ENCODE results near the gene ERICH2. TPM values are rescaled to one million over a fixed set of nuclear protein-coding genes. Genes with fewer than 3 reads are reported as not detected.
"Not testable (repeated sequence)": the region's sequence is repeated elsewhere in the genome, so short reads cannot be mapped to it uniquely, and the experiment has no call there.

Gene ERICH2
- total RNA-seq, 1 donor = not detected

GRCh38 chr2:170733798-170734600 lies 36.2 kb upstream of the ERICH2 start:
- H4K20me1 ChIP-seq (ENCODE audit: insufficient read depth, low read length) = no peaks in the 10 kb centered on the region
- H3K79me2 ChIP-seq (ENCODE audit: insufficient read depth, low read length) = no peaks in the 10 kb centered on the region
- TF ChIP-seq, protein P1, sequence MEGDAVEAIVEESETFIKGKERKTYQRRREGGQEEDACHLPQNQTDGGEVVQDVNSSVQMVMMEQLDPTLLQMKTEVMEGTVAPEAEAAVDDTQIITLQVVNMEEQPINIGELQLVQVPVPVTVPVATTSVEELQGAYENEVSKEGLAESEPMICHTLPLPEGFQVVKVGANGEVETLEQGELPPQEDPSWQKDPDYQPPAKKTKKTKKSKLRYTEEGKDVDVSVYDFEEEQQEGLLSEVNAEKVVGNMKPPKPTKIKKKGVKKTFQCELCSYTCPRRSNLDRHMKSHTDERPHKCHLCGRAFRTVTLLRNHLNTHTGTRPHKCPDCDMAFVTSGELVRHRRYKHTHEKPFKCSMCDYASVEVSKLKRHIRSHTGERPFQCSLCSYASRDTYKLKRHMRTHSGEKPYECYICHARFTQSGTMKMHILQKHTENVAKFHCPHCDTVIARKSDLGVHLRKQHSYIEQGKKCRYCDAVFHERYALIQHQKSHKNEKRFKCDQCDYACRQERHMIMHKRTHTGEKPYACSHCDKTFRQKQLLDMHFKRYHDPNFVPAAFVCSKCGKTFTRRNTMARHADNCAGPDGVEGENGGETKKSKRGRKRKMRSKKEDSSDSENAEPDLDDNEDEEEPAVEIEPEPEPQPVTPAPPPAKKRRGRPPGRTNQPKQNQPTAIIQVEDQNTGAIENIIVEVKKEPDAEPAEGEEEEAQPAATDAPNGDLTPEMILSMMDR (IDR thresholded peaks at IDR 0.05; ENCODE audit: extremely low read depth, low read depth, low read length) = no peak
- DNase-seq (ENCODE audit: insufficient read length, low spot score, missing footprints) = no peak
- no peak overlapping the region for H3K27ac ChIP-seq (ENCODE audit: low read depth, low read length)
- peaks cover 3% of the 10 kb centered on the region for H3K27me3 ChIP-seq (ENCODE audit: insufficient read depth, low read length)
- no peak overlapping the region for H2AFZ ChIP-seq (ENCODE audit: low read length)
- H3K4me2 ChIP-seq (ENCODE audit: insufficient read depth, low read length) = no peak overlapping the region
- H3K9me3 ChIP-seq (ENCODE audit: low read depth, low read length) = no peaks in the 10 kb centered on the region
- peaks cover 7% of the 10 kb centered on the region for H3K4me1 ChIP-seq (ENCODE audit: insufficient read depth, low read length)
- no peaks in the 10 kb centered on the region for H3K36me3 ChIP-seq (ENCODE audit: insufficient read depth, low read length)
- H3K4me3 ChIP-seq (ENCODE audit: insufficient read depth, low read length) = no peak overlapping the region

GRCh38 chr2:170734601-170735000 lies 35.6 kb upstream of the ERICH2 start:
- not testable (repeated sequence) for H3K27me3 ChIP-seq (ENCODE audit: insufficient read depth, low read length); H3K4me3 ChIP-seq (ENCODE audit: insufficient read depth, low read length); H4K20me1 ChIP-seq (ENCODE audit: insufficient read depth, low read length); H3K79me2 ChIP-seq (ENCODE audit: insufficient read depth, low read length); H2AFZ ChIP-seq (ENCODE audit: low read length); H3K36me3 ChIP-seq (ENCODE audit: insufficient read depth, low read length); H3K9me3 ChIP-seq (ENCODE audit: low read depth, low read length); H3K27ac ChIP-seq (ENCODE audit: low read depth, low read length); H3K4me2 ChIP-seq (ENCODE audit: insufficient read depth, low read length); DNase-seq (ENCODE audit: insufficient read length, low spot score, missing footprints)
- H3K4me1 ChIP-seq (ENCODE audit: insufficient read depth, low read length) = peaks cover 12% of the 10 kb centered on the region

DNA sequence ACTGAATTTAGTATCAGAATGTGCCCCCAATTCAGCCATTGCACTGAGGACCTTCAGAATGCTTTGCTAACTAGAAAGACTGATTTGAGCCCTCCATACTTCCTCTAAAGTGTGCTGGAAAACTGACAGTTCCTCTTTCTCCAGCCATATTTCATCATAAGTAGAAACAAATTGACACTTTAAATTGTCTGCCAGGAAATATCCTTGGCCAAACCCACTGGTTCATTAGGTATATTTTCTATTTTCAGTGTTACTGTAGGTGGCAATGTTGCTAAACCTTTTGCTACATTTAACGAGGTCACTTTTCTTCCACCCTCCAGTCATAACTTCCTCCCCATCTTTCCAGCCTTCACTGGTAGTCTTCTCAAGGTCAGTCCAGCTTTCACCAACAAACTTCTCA lies 33.5 kb upstream of the ERICH2 start:
- Histone ChIP-seq H3K4me2 (ENCODE audit: insufficient read depth, low read length) (no peak overlapping the region), H3K79me2 (ENCODE audit: insufficient read depth, low read length) (no peaks in the 10 kb centered on the region), H3K27me3 (ENCODE audit: insufficient read depth, low read length) (peaks cover 3% of the 10 kb centered on the region), H3K4me1 (ENCODE audit: insufficient read depth, low read length) (peaks cover 14% of the 10 kb centered on the region), H3K27ac (ENCODE audit: low read depth, low read length) (no peak overlapping the region), H3K9me3 (ENCODE audit: low read depth, low read length) (no peaks in the 10 kb centered on the region), H4K20me1 (ENCODE audit: insufficient read depth, low read length) (no peaks in the 10 kb centered on the region), H3K36me3 (ENCODE audit: insufficient read depth, low read length) (no peaks in the 10 kb centered on the region), H2AFZ (ENCODE audit: low read length) (no peak overlapping the region), H3K4me3 (ENCODE audit: insufficient read depth, low read length) (no peak overlapping the region)
- TF ChIP-seq, protein P1 (IDR thresholded peaks at IDR 0.05; ENCODE audit: extremely low read depth, low read depth, low read length) = no peak
- DNase-seq (ENCODE audit: insufficient read length, low spot score, missing footprints) = no peak

- H3K4me1 ChIP-seq (ENCODE audit: insufficient read depth, low read length) = peaks cover 14% of the 10 kb centered on the region
- peaks cover 3% of the 10 kb centered on the region for H3K27me3 ChIP-seq (ENCODE audit: insufficient read depth, low read length)
- H2AFZ ChIP-seq (ENCODE audit: low read length) = no peak overlapping the region
- no peak overlapping the region for H3K27ac ChIP-seq (ENCODE audit: low read depth, low read length)
- H3K4me3 ChIP-seq (ENCODE audit: insufficient read depth, low read length) = no peak overlapping the region
- DNase-seq (ENCODE audit: insufficient read length, low spot score, missing footprints) = no peak
- no peaks in the 10 kb centered on the region for H4K20me1 ChIP-seq (ENCODE audit: insufficient read depth, low read length)
- H3K79me2 ChIP-seq (ENCODE audit: insufficient read depth, low read length) = no peaks in the 10 kb centered on the region
- no peaks in the 10 kb centered on the region for H3K9me3 ChIP-seq (ENCODE audit: low read depth, low read length)
- TF ChIP-seq, protein P1 (IDR thresholded peaks at IDR 0.05; ENCODE audit: extremely low read depth, low read depth, low read length) = no peak
- no peak overlapping the region for H3K4me2 ChIP-seq (ENCODE audit: insufficient read depth, low read length)
- H3K36me3 ChIP-seq (ENCODE audit: insufficient read depth, low read length) = no peaks in the 10 kb centered on the region
These were observed 32.8 kb upstream of the ERICH2 start for GRCh38 chr2:170737406-170737805.

Data from osteoblast (primary cell).